HG02885 (cell line): ENCODE results near the gene OR5K1.

Experiments
- ATAC-seq: cut with Tn5 transposase; IDR thresholded peaks from one replicate; pipeline ENCODE4 v1.9.1; 2021; ENCODE audit warnings: mild to moderate bottlenecking; ENCODE audit not compliant: unreplicated experiment, poor library complexity

Gene OR5K1

DNA sequence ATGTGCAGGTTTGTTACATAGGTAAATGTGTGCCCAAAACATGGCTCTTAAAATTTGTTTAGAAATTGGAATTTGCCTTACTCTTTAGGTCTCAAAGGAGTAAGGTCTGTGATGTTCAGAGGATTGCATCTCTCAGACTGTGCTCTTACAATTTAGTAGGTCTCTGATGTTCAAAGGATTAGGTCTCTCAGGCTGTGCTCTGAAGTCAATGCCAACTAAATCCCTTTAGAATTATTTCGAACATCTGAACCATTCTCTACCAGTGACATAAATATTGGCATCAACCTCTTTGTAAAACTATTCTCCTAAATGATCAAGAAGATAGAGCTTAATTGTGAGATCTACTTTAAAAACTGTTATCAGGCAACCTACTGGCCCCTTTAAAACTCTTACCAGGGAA lies at the start of gene OR5K1:
OR5K1 (plus strand) TSS at position 301 of the 400 bp plus-strand sequence. CDS start 6,376 bp downstream, outside the sequence.
- no peak for ATAC-seq

DNA sequence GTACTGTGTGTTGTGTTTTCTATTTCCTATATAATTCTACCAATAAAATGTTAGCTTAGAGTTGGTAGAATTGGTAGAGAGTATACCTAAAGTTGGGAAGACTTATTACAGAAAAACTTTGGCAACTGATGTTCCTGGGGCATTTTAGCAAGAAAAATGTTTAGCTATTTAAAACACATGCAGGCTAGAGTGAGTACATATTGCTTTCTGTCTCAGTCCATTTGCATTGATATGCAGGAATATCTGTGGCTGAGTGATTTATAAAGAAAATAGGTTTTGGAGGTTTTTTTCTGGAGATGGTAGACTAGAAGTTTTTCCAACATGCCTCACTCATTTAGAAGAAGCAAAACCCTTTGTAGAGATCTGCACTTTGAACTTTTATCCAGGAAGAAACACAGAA lies 30.4 kb upstream of the OR5K1 start:
- no peak for ATAC-seq

DNA sequence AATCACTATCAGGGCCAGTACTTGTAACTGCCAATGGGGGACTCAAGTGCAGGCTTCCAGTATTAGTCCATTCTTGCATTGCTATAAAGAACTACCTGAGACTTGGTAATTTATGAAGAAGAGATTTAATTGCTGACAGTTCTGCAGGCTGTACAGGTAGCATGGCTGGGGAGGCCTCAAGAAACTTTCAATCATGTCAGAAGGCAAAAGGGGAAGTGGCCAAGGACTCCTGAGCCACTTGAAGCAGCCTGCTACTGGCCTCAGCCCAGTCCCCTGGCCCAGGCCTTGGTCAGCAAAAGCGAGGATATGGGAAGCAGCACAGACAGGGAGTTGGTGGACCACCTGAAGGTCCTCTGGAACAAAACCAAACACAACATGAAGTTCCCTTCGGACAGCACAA lies 29.2 kb upstream of the OR5K1 start:
- ATAC-seq, result no peak

DNA sequence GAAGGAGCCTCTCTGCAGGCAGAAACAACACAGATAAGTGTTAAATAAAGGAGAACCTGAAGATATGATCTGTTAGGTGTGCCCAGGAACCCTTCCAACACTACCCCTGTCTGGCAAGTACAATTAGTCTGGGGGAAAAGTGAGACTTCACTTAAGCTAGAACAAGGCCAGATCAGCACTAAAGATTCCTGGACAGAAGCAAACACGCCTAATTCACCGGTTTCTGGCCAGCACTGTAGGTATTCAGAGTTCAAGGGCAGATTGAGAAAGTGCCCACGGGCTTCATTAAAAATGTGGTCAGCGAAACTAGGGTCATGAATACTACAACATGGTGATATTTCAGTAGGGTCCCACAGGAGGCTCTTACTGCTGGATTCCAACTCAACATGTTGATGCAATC lies 28.6 kb upstream of the OR5K1 start:
- ATAC-seq, result no peak

DNA sequence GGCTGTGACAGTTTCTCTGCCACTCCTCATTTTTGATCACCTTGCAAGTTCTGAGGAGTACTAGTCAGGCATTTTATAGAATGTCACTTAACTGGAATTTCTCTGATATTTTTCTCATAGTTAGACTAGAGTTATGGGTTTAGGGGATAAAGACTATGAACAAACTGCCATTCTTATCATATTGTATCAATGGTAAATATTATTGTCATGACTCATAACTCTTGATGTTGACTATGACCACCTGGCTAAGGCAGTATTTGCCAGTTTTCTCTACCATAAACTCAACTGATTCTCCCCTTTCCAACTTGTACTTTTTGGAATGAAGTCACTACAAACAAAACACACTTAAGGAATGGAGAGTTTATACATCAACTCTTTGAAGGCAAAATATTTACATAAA lies 22.7 kb upstream of the OR5K1 start:
- ATAC-seq, result no peak

DNA sequence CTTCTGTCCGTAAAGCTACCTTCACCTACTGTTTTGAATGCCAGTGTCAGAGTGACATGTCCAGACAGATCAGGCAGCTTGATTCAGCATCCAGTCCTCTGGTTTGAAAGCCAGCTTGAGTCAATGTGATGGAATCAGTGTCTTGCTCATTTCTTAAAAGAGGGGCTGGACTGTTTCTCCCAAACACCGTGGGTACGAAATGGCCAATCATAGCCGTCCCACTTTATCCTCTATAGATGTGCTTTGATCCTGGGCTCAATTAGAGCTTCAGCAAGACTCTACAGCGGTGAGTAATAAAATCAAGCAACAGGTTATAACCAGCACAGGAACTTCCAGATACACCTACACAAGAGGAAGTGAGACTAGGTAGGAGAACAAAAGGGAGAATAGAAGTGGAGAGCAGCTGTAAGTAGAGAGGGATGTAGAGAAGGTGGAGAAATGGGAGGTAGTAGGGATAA lies 17.0 kb upstream of the OR5K1 start:
- peak; percentile 96 for ATAC-seq

DNA sequence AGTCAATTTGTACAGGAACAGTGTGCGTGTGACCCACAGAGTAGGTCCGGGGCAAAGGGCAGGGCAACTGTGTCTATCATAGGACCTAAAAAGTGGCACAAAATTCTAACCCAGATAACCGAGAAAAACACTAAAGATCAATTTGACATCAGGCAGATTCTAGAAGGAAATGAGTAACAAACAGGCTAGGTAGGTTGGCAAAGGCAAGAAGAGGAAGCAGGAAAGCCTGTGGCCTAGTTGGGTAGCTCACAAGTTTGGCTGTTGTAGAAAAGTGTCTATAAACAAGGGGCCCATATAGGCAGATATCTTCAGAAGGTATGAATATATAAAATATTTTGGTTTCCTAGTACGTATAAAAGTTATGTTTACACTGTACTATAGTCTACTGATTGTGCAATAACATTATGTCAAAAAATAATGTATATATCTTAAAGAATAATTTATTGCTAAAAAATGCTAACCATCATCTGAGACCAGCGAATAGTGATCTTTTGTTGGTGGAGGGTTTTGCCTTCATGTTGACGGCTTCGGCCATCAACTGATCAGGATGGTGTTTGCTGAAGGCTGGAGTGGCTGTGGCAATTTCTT lies 13.3 kb upstream of the OR5K1 start:
- ATAC-seq, result no peak

DNA sequence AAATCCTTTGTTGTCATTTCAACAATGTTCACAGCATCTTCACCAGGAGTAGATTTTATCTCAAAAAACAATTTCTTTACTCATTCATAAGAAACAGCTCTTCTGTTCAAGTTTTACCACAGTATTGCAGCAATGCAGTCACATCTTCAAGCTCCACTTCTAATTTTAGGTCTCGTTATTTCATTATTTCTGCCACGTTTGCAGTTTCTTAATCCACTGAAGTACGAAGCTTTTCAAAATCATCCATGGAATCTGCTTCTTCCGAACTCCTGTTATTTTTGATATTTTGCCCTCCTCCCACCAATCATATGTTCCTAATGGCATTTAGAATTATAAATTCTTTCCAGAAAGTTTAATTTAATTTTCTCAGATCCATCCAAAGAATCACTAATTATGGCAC lies 12.6 kb upstream of the OR5K1 start:
- no peak for ATAC-seq

DNA sequence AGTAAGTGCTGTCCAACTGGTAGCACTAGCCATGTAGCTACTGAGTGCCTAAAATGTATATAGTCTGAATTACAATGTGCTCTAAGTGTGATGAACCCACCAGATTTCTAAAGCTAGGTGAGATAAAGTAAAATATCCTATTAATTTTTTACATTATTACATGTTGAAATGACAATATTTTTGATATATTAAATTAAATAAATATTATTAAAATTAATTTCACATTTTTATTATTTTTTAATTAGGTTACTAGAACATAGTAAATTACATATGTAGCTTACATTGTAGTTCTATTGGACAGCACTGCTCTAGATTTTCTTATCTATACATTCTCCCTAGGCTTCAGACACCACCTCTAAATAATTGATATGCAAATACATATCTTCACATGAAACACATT lies 9.2 kb upstream of the OR5K1 start:
- ATAC-seq, result no peak

DNA sequence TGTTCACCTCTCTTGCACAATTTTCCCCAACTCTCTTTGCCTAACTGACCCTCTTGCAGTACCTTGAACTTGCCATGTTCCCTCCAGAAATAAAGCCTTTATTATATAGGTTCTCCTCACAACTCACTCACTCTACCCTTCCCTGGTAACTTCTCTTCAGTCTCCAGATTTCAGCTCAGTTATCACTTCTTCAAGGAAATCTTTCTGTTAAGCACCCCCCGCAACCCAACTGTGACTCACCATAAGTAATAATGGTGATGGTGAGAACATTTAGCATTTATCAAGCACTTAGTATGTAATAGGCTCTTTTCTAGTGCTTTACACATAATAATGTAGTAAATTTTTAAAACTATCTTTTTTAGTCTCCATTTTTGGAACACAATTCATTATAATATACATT lies 8.1 kb upstream of the OR5K1 start:
- no peak for ATAC-seq

DNA sequence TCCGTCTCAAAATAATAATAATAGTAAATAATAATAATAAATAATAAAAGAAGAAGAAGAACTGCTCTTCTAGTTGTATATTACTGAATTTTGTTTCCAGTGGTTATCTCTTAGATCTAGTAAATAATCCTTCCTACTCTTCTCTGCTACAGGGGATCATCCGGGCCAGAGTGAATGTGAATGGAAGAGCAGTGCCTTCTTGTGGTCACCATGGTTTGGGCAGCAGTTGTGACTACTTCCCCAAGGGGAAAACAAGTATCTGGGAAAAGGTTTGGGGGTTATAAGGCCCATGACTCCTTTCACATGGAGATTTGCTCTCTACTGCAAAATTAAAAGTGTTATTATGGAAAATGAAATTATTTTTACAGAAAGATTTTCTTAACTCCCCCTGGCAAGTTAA lies 5.5 kb upstream of the OR5K1 start:
- ATAC-seq, result no peak

DNA sequence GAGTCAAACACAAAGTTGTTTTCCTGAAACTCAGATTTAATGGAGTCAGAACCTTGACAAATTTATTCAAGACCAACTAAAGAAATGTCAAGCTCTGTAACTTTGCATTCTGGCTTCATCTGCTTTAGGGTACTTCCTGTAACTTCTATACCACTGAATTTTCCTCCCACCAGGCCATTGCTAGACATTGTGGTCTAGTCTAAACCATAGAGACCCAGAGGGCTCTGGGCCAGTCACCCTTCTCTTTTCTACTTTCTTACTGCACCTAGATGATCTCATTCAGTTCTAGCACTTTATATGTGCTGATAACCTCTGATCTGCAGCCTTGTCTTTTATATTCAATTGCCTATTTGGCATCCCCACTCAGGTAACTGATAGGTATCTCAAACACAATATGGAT lies 2.8 kb upstream of the OR5K1 start:
- peak; percentile 66 for ATAC-seq

DNA sequence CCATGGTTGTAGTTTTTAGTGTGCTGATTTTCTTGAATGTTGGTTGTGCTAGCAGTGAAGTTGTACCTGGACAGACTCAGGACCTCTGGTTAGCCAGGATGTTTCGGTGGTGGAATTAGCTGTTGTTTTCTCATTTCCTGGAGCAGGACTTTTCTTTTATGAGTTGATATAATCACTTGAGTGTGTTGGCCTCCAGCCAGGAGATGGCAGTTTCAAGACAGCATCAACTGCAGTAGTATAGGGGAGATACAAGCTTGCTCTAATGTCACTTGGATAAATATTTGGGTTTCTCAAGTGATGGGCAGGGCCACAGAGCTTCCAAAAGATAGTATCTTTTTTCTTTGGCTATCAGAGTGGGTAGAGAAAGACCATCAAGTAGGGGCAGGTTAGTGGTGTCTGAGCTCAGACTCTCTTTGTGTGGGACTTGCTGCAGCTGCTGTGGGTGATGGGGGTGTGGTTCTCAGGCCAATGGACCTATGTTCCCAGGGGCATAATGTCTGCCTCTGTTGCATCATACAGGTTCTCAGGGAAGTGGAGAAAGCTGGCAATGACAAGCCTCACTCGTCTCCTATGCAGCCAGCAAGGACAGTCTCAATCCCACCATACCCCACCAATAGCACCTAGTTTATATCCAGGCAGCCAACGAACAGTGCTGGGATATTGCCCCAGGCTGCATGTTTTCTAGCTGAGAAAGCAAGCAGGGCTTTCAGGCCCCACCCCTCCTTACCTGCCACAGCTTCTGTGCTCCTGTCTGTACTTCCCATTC lies 19.9 kb downstream of the OR5K1 start:
- no peak for ATAC-seq

DNA sequence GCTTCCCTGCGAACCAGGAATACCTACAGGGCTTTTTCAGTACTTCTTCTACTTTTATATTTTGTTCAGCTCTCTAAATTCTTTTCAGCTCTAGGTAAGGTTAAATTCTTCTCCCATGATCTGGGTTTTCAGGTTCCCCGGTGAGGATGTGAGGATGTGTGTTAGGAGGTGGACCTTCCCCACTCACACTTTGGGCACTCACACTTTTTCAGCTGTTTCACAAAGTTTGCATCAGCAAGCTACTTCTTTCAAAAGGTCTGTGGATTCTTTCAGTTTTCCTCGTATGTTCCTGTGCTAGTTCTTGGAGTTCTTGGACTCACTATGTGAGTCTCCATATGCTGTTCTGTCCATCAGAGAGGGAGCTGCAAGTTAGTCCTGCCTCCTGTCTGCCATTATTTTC lies 20.6 kb downstream of the OR5K1 start:
- ATAC-seq, result no peak

DNA sequence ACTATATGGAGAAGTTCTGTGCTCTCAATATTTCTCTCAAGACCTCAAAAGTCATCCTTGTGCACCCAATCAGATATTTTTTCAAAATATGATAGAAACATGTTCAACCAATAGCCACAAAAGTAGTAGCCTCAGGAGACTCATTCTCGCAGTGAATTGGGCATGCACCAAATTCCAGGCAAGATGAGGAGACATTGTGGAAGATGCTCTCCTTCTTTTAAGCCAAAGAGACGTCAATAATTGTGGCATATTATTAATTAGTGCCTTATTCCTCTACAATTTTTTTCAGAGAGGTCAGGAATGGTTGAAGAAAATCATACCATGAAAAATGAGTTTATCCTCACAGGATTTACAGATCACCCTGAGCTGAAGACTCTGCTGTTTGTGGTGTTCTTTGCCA lies 34.4 kb downstream of the OR5K1 start, which contains the start of gene OR5K2:
OR5K2 (plus strand) TSS at position 301 of the 400 bp plus-strand sequence; CDS start at position 301, 0 bp downstream.
- ATAC-seq, result no peak

DNA sequence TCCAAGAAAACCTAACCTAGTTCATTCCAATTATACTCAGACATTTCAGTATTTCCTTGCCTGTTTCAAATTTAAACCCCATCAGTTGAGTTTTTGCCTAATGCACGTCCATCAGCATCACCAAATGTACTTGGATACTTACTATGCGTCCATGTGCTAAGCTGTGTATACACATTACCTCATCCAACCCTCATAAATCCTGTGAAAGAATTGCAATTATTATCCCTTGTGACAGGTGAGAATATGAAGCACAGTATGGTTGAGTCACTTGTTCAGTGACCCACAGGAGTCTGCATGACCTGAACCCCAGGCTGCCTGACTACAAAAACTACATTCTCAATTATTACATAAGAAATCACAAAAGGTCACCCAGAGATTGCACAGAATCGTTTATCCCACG lies 37.0 kb downstream of the OR5K1 start:
- ATAC-seq, result no peak

DNA sequence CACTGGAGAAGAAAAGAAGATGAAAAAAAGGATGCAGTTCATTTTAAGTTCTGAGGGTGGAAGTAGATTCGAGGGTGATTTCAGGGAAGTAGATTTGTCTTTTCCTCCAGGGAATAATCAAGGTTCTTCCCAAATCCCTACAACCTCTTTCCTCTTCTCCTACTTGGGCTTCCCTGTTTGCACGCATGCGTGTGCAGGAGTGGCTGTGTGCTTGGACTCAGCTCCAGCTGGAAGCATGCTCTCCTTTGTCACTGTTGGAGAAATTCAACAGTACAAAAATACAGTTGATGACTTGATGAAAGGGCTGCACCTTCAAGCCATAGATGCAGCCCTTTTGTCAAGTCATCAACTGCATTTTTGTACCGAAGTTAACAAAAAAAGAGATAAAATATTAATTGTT lies 38.3 kb downstream of the OR5K1 start:
- no peak for ATAC-seq

DNA sequence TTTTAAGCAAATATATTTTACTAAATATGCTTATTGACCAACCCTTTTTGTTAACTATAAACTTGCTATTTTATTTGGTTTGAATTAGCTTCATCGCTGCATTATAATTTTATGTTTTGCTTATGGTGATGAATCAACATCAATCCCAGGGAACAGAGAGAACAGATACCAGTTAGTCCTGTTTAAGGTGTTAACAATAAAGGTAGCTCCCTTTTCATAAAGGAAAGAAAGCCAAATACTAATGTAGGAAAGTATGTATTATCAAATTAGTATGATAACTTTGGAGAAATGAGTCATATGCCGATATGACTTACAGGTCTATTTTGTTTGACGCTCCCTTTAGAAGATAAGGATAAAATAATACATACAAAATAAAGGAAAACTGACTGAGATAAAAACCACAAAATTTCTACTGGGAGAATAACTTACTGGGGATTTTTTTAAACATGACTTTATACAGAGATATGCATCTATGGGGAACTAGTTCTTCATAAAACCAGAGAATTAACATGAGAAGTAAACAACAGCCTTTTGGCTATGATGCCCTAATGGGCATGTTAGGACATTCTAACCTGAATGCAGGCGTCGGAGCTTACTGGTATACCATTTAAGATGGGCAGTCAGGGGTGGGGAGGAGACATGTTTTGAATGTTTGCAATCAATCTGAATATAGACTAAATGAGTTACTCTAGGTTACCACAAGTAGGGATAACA lies 39.0 kb downstream of the OR5K1 start:
- no peak for ATAC-seq

DNA sequence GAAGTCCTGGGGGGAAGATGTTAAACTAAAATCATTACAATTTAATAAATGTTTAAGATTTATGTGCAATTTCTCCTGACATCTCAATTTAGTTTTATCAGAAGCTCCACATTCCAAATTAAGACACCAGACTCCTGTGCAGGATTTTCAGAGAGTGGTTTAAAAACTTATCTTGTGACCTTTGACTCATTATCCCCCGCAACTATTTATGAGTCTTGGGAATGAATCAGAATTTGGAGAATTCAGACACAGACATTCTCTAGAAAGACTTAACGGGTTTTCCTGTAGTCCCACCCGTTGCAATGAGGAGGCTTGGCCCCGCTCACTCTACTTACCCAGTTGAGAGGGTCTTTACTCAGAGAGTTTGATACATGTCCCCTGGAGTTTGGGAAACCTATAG lies 41.5 kb downstream of the OR5K1 start:
- ATAC-seq, result no peak

DNA sequence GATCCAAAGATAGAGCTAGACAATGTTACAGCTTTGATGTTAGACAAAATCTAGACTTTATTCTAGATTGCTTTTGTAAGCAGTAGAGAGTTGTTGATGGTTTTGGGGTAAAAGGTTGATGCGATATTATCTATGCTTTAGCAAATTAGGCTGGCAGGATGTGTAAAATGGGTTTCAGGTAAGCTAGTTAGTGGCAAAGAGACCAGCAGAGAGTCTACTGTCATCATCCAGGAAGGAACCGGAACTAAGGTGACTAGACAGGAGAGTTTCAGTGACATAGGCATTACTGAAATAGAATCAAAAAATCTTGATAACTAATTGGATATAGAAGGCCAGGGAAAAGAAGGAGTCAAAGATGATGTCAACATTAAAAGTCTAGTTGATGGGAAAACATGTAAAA lies 45.6 kb downstream of the OR5K1 start:
- no peak for ATAC-seq

DNA sequence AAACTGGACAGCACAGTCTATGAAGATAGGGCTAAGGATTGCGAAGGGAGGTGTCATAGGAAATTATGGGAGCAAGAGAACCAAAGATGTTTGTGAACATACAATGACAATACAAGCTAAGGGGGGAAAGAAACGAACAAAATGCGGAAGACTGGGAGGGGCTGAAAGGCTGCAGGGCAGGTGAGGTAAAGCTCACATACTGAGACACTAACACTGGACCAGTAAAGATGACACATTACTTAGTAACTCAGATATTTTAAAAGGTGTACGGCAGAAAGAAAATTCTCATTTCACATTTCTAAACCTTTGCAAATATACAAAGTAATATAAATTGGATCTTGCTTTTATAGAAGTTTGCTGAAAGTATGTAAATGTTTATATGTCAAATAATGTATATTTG lies 49.6 kb downstream of the OR5K1 start:
- no peak for ATAC-seq
